ENCODE data around the gene NME7.
"Not testable (repeated sequence)": the region's sequence is repeated elsewhere in the genome, so short reads cannot be mapped to it uniquely, and the experiment has no call there.

DNA sequence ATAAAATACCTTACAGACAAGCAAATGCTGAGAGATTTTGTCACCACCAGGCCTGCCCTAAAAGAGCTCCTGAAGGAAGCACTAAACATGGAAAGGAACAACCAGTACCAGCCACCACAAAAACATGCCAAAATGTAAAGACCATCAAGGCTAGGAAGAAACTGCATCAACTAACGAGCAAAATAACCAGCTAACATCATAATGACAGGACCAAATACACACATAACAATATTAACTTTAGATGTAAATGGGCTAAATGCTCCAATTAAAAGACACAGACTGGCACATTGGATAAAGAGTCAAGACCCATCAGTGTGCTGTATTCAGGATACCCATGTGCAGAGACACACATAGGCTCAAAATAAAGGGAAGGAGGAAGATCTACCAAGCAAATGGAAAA, 35.0 kb upstream of the NME7 start:
- TF ChIP-seq, protein P1, sequence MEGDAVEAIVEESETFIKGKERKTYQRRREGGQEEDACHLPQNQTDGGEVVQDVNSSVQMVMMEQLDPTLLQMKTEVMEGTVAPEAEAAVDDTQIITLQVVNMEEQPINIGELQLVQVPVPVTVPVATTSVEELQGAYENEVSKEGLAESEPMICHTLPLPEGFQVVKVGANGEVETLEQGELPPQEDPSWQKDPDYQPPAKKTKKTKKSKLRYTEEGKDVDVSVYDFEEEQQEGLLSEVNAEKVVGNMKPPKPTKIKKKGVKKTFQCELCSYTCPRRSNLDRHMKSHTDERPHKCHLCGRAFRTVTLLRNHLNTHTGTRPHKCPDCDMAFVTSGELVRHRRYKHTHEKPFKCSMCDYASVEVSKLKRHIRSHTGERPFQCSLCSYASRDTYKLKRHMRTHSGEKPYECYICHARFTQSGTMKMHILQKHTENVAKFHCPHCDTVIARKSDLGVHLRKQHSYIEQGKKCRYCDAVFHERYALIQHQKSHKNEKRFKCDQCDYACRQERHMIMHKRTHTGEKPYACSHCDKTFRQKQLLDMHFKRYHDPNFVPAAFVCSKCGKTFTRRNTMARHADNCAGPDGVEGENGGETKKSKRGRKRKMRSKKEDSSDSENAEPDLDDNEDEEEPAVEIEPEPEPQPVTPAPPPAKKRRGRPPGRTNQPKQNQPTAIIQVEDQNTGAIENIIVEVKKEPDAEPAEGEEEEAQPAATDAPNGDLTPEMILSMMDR (IDR thresholded peaks at IDR 0.05): not testable (repeated sequence)
- TF ChIP-seq SIN3A (IDR thresholded peaks at IDR 0.05; ENCODE audit: borderline replicate concordance, insufficient read depth, low read depth, low read length): not testable (repeated sequence)
